H4 (cell line): Measurements from ENCODE around the gene PFDN4. TPM values are rescaled to one million over a fixed set of nuclear protein-coding genes. Genes with fewer than 3 reads are reported as not detected.

Source experiments
- DNase-seq: peaks from one replicate; pipeline ENCODE4 v3.0.0-alpha.2; 2015; ENCODE audit warnings: low spot score
- total RNA-seq: library from RNA; depleted of rRNA; stranded (reverse); fragments of >200 nt; shearing (Covaris generic); gene quantifications from 2 replicates; pipeline ENCODE4 v1.2.3, GENCODE V29; 2014; rRNA removed

Gene PFDN4
- 147 and 169 TPM in 2 replicates for total RNA-seq

- DNase-seq = peak; percentile 69
Observed at GRCh38 chr20:54207743-54208547, at the start of gene PFDN4. Gene PFDN4 (plus strand): TSS chr20:54208087. CDS start chr20:54208101, 14 bp downstream.

DNA sequence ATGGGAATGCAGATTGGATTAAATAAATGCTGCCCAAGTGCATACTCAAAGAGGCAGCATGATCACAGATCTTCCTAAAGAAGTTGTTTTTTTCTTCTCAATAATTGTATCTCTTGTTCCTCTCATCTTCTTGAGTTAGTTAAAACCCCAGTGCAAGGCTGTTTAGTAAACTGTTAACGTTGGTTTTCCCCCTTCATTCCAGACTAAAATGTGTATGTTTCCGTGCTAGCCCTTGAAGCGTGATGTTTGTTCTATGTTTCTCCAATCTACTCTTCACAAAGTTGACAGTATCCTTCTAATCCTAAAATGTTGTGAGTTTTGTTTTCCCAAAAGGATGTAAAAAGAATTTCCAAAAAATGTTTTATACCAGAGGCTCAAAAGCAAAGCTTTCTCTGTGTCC lies 49.7 kb upstream of the PFDN4 start:
- no peak for DNase-seq

GRCh38 chr20:54158856-54159418 lies 49.0 kb upstream of the PFDN4 start:
- no peak for DNase-seq

- no peak for DNase-seq
Observed at GRCh38 chr20:54160065-54161007, 47.6 kb upstream of the PFDN4 start.

DNA sequence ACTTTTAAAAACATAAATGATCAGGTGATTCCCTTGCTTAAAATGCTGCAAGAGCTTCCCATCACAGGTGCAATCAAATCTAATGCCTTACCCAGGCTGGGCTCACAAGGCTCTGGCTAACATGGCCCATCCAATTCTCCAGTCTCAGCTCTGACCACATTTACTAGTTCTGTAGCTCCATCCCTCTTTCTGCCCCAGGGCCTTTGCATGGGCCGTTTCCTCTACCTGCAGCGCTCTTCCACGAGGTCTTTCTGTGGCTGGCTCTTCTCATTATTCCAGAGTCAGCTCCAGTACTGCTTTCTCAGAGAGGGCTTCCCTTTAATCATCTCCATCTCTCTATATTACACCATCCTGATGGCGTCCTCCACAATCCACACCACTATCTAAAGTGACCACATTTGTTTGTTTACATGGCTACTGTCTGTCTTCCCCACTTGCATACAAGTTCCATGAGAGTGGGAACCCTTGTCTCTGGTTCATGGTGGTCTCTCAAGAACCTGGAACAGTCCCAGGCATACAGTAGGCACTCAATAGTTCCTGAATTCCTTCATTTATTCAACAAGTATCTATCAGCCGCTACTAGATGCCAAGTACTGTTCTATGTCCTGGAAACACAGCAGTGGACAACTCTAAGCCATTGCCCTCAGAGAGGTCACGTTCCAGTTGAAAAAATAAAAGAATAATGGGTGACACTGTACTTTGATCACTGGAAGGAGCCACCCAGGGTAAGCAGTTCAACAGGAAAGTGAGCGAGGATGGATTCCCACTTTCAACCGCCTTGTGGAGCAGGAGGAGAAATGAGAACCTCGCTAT lies 46.7 kb upstream of the PFDN4 start:
- no peak for DNase-seq

DNA sequence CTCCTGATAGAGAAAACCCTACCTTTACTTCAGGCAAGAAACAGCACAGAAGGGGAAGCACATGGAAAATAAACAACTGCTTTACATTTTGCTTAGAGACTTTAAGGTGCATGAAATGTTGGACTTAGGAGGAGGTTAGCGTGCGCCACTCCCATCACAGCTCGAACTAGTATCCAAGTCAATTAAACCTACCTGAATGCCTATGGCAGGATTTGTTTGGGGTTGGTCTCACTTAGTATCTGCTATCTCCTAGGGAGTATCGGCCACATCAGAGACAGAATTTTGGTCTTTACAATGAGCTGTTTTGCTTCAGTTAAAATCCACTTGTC lies 46.1 kb upstream of the PFDN4 start:
- DNase-seq = no peak

DNA sequence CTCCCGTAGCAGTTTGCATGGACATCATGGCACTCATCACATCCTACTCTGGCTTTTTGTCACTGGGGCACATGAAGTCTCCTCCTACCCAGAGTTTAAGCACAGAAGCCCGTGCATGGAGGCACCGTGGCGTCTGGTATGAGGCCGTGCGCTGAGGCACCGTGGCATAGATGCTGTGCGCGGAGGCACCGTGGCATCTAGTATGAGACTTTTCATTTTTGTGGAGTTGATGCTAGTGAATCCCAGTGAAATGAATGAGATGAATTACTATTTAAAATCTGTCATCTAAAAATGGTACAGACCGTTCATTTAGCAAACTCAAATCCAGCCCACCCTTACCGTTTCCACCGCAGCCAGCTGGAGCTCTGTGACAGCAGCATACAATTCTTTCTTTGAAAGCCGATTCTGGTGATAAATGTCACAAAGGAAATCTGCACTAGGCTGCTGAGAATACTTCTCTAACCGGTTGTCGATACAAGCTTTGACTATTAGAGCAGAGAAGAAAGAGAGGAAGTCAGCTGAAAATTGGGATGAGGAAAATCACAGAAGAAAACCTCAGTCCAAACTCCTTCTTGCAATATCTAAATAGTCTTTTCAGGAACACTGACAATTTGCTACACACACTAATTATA lies 45.4 kb upstream of the PFDN4 start:
- DNase-seq = no peak

DNA sequence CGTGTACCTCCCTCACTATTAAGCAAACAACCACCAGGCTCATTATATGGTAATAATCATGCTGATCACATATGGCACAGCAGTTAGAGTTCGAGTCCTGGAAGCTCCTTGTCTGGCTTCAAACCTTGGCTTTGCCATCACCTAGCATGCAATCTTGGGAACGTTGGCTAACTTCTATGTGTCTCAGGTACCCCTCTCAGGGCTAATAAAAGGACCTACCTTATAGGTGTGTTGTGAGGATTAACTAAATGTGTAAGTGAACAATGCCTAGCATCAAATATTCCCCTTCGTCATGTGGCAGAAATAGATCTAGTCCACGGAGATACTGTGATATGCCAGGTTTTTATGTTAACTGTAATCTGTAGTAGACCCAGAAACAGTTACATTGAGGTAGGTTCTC lies 44.5 kb upstream of the PFDN4 start:
- no peak for DNase-seq

DNA sequence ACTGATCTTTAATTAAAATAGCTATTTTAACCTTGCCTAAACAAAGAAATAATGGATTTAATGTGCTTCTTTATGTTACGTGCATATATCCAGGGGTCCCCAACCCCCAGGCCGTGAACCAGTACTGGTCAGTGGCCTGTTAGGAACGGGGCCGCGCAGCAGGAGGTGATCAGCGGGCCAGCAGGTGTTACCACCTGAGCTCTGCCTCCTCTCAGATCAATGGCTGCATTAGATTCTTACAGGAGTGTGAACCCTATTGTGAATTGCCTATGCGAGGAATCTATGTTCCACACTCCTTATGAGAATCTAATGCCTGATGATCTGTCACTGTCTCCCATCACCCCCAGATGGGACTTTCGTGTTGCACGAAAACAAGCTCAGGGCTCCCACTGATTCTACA lies 42.9 kb upstream of the PFDN4 start:
- no peak for DNase-seq

- DNase-seq = no peak
Observed at GRCh38 chr20:54165803-54166202, 42.1 kb upstream of the PFDN4 start.

GRCh38 chr20:54166987-54167662 lies 40.8 kb upstream of the PFDN4 start:
- DNase-seq = no peak

DNA sequence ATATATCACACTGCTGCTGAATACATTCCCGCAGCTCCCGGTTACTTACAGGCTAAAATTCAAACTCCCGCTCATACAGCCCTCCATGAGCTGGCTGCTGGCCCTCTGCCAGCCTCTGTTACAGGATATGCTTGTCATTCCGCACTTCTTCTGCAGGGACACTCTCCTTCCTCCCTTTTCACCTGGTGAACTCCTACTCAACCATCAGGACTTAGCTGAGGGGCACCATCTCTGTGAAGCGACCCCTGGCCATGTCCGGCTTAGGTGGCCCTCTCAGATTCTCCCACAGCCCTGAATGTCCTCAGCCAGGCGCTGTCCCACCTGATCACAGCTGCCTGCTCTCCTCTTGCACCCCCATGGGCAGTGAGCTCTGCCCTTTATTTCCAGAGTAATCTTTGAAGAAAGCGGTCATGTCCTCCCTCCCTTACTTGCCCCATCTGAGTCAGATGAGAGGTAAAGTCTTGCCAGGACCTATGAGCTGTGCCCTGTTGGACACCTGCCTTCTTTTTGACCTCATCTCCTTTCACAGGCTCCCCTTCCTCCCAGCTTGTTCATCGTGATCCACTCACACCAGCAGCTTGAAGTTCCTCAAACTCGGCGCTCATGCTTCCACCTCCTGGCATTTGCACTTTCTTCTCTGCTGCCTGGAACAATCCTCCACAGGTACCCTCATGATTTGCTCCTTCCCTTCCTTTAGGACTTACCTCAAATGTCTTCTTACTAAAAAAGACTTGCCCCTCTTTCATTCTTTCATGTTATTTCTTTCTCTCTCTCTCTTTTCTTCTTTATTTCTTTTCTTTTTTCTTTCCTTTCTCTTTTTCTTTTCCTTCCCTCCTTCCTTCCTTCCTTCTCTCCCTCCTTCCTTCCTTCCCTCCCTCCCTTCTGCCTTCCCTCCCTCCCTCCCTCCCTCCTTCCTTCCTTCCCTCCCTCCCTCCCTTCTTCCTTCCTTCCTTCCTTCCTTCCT lies 39.7 kb upstream of the PFDN4 start:
- no peak for DNase-seq

DNA sequence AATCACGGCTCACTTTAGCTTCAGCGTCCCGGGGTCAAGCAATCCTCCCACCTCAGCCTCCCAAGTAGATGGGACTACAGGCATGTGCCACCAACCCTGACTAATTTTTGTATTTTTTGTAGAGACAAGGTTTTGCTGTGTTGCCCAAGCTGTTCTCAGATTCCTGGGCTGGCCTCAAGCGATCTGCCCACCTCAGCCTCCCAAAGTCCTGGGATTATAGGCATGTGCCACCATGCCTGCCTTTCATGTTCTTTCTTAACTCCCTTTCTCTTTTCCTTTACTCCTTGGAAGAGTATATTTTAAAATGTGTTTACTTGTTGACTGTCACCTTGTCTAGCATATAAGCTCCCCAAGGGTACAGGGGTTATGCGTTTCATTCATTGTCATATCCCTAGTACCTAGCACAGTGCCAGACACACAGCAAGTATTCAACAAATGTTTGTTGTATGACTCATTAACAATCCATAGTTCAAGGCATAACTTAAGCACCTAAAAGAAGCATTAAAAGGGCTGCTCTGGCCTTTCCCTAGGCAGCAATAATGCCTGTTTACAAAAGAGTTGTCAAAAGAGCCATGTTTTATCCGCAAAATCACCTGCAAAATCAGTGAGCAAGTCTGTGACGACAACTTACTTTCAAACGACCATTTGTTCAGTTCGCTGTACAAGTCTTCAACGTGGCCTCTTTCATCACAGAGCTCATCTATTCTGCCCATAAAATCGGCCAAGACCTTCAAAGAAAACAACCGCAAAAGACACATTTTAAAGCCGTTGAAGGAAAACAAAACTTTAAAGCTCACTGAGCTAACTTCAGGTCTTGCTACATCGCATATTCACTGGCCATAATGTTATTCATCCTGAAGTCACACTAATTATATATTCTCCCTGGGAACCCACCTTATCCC lies 38.7 kb upstream of the PFDN4 start:
- no peak for DNase-seq

DNA sequence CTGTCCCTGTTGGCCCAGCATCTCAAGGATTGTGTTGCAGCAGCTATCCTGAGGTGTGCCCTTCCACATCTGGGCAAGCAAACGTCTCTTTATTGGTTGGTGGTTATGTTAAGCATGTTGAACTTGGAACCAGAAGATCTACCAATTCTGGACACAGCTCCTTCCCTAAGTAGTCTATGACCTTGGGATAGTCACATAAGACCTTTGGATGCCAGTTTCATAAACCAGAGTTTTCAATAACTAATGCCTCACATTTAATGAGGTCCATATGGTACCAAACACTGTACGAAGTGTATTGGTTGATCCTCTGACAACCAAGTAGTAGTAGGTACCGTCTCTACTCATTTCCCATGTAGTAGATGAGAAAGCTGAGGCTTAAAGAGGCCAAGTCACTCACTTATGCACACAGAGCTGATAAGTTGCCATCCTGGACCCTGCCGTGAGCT lies 37.8 kb upstream of the PFDN4 start:
- no peak for DNase-seq

DNA sequence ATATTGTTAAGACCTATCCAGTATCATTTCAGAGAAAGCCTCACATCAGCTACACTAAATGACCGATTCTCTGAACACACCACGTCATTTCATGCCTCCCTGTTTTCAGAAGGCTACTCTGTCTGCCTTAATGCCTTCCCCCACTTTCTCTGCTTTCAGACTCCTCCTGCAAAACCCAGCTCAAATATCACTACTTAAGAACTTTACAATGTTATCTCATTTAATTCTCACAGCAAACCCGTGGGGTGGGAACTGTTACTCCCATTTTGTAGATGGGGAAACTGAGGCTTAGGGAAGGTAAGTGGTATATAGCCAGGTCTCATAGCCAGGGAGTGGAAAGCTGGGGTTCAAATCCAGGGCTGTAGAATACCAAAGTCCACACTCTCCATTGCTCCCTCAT lies 36.9 kb upstream of the PFDN4 start:
- DNase-seq = no peak

- DNase-seq = no peak
Observed at GRCh38 chr20:54172532-54172855, 35.4 kb upstream of the PFDN4 start.

GRCh38 chr20:54172856-54173652 lies 34.8 kb upstream of the PFDN4 start:
- DNase-seq = no peak
